Pancreas (tissue), 10 donors: Measurements from ENCODE around the gene MATR3. TPM values are rescaled to one million over a fixed set of nuclear protein-coding genes. Genes with fewer than 3 reads are reported as not detected.

ENCODE experiments used
- ATAC-seq, 4 donors: fragments of 200-7000 bp; cut with Tn5 transposase; one replicate each; pipeline versions ENCODE4 v1.8.0 to v1.9.1; 2020; ENCODE audit warnings: mild to moderate bottlenecking in 4 of 4, moderate library complexity in 4 of 4
- DNase-seq, 6 donors: peaks; one replicate each; pipeline ENCODE4 v3.0.0-alpha.2; 2020
- FAIRE-seq: peaks from 2 replicates; lab custom pipeline; 2012; peaks lifted over from hg19 to GRCh38; lab: Jason Lieb, UNC
- H3K27ac ChIP-seq, 4 donors: fragments of 200-600 bp; sonication (generic); 1 replicate in 3 of 4; 2 replicates in 1 of 4; pipeline versions ENCODE4 v1.5.0 to v1.8.0; 2020
- H3K27me3 ChIP-seq, 4 donors: fragments of 200-600 bp; one replicate each; pipeline ENCODE4 v1.8.0; 2021
- H3K36me3 ChIP-seq, 3 donors: fragments of 200-600 bp; sonication (generic) in 1 of 3; one replicate each; pipeline versions ENCODE4 v1.5.0 to v1.8.0; 2020 to 2021
- H3K4me1 ChIP-seq, 3 donors: fragments of 200-600 bp; one replicate each; pipeline ENCODE4 v1.8.0; 2021
- H3K4me3 ChIP-seq, 4 donors: fragments of 200-600 bp; sonication (generic) in 2 of 4; one replicate each; pipeline versions ENCODE4 v1.5.0 to v1.8.0; 2020 to 2021
- H3K9me3 ChIP-seq, 4 donors: fragments of 200-600 bp; one replicate each; pipeline ENCODE4 v1.8.0; 2021
- CTCF ChIP-seq, 4 donors: fragments of 200-600 bp; sonication (generic) in 3 of 4; IDR thresholded peaks; one replicate each; pipeline versions ENCODE4 v1.5.0 to v1.8.0; 2021; ENCODE audit warnings: antibody characterized with exemption in 4 of 4
- WGBS, 2 donors: extraction: QIAGEN DNeasy Blood & Tissue Kit; methylation state at CpG; one replicate each; pipeline ENCODE4 v1.1.7; 2013; 5-methylcytosine and 5-hydroxymethylcytosine counted together
- intact Hi-C, 3 donors: fragments of 100-400 bp; cut with DNase I; formaldehyde crosslinking; loops; one replicate each; pipeline versions ENCODE4 v1.11.1 to v1.14.2; 2022
- polyA plus RNA-seq, 2 donors: library from polyadenylated mRNA; stranded (reverse); fragments of 200-250 nt; gene quantifications; one replicate each; pipeline ENCODE4 v1.2.3, GENCODE V29; 2013
- total RNA-seq, 6 donors: library from RNA; stranded (reverse); fragmentation: NEBNext Ultra II Directional in 4 of 6; extraction: Animal tissue kit (Norgen Biotek cat#: 25700) in 4 of 6; gene quantifications; one replicate each; pipeline versions ENCODE4 v1.2.1 to v1.2.4, GENCODE V29; 2021 to 2023
- donor health status: healthy with polysubstance abuse.
- donor health status: DM: no; HTN: no; CAD: no; lungs with moderate emphysema.
- donor health status: DM: no; HTN: no; CAD: no.
- donor health status: control.
- donor health status: control.
- donor health status: Bipolar disorder and iron deficiency.
- donor health status: DM: yes; HTN: yes; CAD: no.
- donor health status: DM: no; HTN: no; CAD: no.
- donor health status: DM: no; HTN: no; CAD: no.
- donor health status: DM: yes; HTN: yes; CAD: no.

Gene MATR3
- total and polyA plus RNA-seq, 8 donors: 47.0 to 104 (median 77.6) TPM

GRCh38 chr5:139282197-139282557 lies 11.4 kb upstream of the MATR3 start:
- no peak for TF ChIP-seq CTCF (IDR thresholded peaks at IDR 0.05)
- H3K27me3 ChIP-seq: no peaks in the 10 kb centered on the region

GRCh38 chr5:139283252-139284166 lies 10.0 kb upstream of the MATR3 start:
- FAIRE-seq (no peak), ATAC-seq (no peak), DNase-seq (no peak)
- Histone ChIP-seq H3K27me3 (no peaks in the 10 kb centered on the region), H3K9me3 (no peaks in the 10 kb centered on the region), H3K27ac (no peak overlapping the region), H3K4me1 (peaks cover 0 to 8% (median 6%) of the 10 kb centered on the region in 3 donors), H3K36me3 (peaks cover 0 to 2% (median 0%) of the 10 kb centered on the region in 3 donors), H3K4me3 (no peak overlapping the region)
- intact Hi-C loops: no loop called here
- WGBS, 2 donors: 30 to 45% methylated on average over 3 of the region's 3 CpGs
- no peak for TF ChIP-seq CTCF (IDR thresholded peaks at IDR 0.05)

More at GRCh38 chr5:139282197-139282557, 11.4 kb upstream of the MATR3 start:
- intact Hi-C loops: no loop called here
- ATAC-seq (no peak), DNase-seq (no peak), FAIRE-seq (no peak)
- Histone ChIP-seq H3K4me1 (peaks cover 0 to 9% (median 6%) of the 10 kb centered on the region in 3 donors), H3K36me3 (peaks cover 0 to 2% (median 0%) of the 10 kb centered on the region in 3 donors), H3K27ac (no peak overlapping the region), H3K9me3 (no peaks in the 10 kb centered on the region), H3K4me3 (no peak overlapping the region)

DNA sequence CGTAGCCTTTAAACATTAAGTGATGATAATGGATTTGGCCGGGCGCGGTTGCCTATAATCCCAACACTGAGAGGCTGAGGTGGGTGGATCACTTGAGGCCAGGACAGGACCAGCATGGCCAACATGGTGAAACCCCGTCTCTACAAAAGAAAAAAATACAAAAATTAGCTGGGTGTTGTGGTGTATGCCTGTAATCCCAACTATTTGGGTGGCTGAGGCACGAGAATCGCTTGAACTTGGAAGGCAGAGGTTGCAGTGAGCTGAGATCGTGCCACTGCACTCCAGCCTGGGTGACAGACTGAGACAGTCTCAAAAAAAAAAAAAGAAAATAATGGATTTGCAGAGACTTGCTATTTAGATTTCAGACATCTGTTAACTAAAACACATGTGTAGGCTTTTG lies 9.2 kb upstream of the MATR3 start:
- 96 to 97% methylated on average over 8 of the region's 8 CpGs for WGBS, 2 donors
- H3K9me3 ChIP-seq: no peaks in the 10 kb centered on the region
- H3K27ac ChIP-seq: no peak overlapping the region
- TF ChIP-seq CTCF (IDR thresholded peaks at IDR 0.05): no peak
- intact Hi-C loops: no loop called here
- no peak for DNase-seq
- H3K27me3 ChIP-seq: no peaks in the 10 kb centered on the region
- FAIRE-seq: no peak
- peaks cover 0 to 8% (median 6%) of the 10 kb centered on the region in 3 donors for H3K4me1 ChIP-seq
- no peak overlapping the region for H3K4me3 ChIP-seq
- no peak for ATAC-seq
- H3K36me3 ChIP-seq: peaks cover 0 to 2% (median 0%) of the 10 kb centered on the region in 3 donors

DNA sequence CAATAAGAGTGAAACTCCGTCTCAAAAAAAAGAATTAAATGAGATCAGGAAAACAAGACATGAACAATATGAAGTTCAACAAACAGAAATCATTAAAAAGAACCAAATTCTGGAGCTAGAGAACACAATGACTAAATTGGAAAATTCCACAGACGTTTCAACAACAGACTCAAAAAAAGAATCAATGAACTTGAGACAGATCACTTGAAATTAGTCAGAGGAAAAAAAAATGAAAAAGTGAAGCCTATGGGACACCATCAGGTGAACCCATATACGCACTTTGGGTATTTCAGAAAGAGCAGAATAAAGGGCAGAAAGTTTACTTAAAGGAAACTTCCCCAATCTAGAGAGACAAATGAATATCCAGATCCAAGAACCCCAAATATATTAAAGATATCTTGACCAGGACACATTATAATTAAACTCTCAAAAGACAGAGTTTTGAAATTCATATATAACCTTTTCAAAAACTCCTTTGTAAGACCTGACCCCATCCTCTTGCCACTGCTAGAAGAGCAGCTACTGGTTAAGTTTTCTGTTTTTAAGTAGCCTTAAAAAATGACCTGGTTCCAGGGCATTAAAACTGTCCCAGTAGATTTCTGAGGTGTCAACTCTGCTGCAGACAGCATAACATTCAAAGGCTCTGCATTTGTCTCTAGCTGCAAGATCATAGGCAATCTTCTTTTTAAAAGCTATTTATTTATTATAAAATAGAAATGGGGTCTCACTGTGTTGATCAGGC lies 7.7 kb upstream of the MATR3 start:
- H3K27me3 ChIP-seq: no peaks in the 10 kb centered on the region
- no peak for ATAC-seq
- no peak for DNase-seq
- no peak overlapping the region for H3K27ac ChIP-seq
- TF ChIP-seq CTCF (IDR thresholded peaks at IDR 0.05): no peak
- FAIRE-seq: no peak
- H3K9me3 ChIP-seq: no peaks in the 10 kb centered on the region
- WGBS, 2 donors: 79 to 81% methylated on average over 3 of the region's 3 CpGs
- no peak overlapping the region for H3K4me3 ChIP-seq
- intact Hi-C loops: no loop called here
- H3K36me3 ChIP-seq: peaks cover 0 to 2% (median 0%) of the 10 kb centered on the region in 3 donors
- H3K4me1 ChIP-seq: peaks cover 0 to 8% (median 6%) of the 10 kb centered on the region in 3 donors
